HG03066 (cell line): ENCODE results near the gene ZNG1F.
"Not testable (repeated sequence)": the region's sequence is repeated elsewhere in the genome, so short reads cannot be mapped to it uniquely, and the experiment has no call there.

Experiments
- ATAC-seq: cut with Tn5 transposase; IDR thresholded peaks from one replicate; pipeline ENCODE4 v1.9.1; 2021; ENCODE audit warnings: low read depth; ENCODE audit not compliant: unreplicated experiment

The ZNG1F gene

GRCh38 chr9:41123812-41124211, 65.3 kb downstream of the ZNG1F start:
- not testable (repeated sequence) for ATAC-seq

- not testable (repeated sequence) for ATAC-seq
Measured at GRCh38 chr9:41123396-41123795, 65.7 kb downstream of the ZNG1F start.

GRCh38 chr9:41120696-41121095, 68.4 kb downstream of the ZNG1F start:
- not testable (repeated sequence) for ATAC-seq

GRCh38 chr9:41119719-41120118, 69.4 kb downstream of the ZNG1F start:
- not testable (repeated sequence) for ATAC-seq

- not testable (repeated sequence) for ATAC-seq
Measured at GRCh38 chr9:41119311-41119710, 69.8 kb downstream of the ZNG1F start.

- ATAC-seq: not testable (repeated sequence)
Measured at GRCh38 chr9:41113348-41113747, 75.8 kb downstream of the ZNG1F start.

GRCh38 chr9:41111414-41111813, 77.7 kb downstream of the ZNG1F start:
- not testable (repeated sequence) for ATAC-seq

GRCh38 chr9:41110913-41111312, 78.2 kb downstream of the ZNG1F start:
- not testable (repeated sequence) for ATAC-seq

GRCh38 chr9:41109253-41109652, 79.9 kb downstream of the ZNG1F start:
- not testable (repeated sequence) for ATAC-seq

- ATAC-seq: not testable (repeated sequence)
Measured at GRCh38 chr9:41108816-41109215, 80.3 kb downstream of the ZNG1F start.

GRCh38 chr9:41106472-41107116, 82.5 kb downstream of the ZNG1F start:
- ATAC-seq: not testable (repeated sequence)

- not testable (repeated sequence) for ATAC-seq
Measured at GRCh38 chr9:41105557-41106253, 83.4 kb downstream of the ZNG1F start.

GRCh38 chr9:41104542-41104941, 84.6 kb downstream of the ZNG1F start:
- not testable (repeated sequence) for ATAC-seq

GRCh38 chr9:41100508-41100907, 88.6 kb downstream of the ZNG1F start:
- not testable (repeated sequence) for ATAC-seq

- ATAC-seq: not testable (repeated sequence)
Measured at GRCh38 chr9:41098759-41099158, 90.4 kb downstream of the ZNG1F start.

- not testable (repeated sequence) for ATAC-seq
Measured at GRCh38 chr9:41095060-41095459, 94.1 kb downstream of the ZNG1F start.

GRCh38 chr9:41094010-41094773, 94.9 kb downstream of the ZNG1F start:
- ATAC-seq: not testable (repeated sequence)

GRCh38 chr9:41090922-41091321, 98.2 kb downstream of the ZNG1F start:
- ATAC-seq: not testable (repeated sequence)

- ATAC-seq: not testable (repeated sequence)
Measured at GRCh38 chr9:41090386-41090785, 98.7 kb downstream of the ZNG1F start.

- not testable (repeated sequence) for ATAC-seq
Measured at GRCh38 chr9:41088450-41089059, 100.6 kb downstream of the ZNG1F start.

GRCh38 chr9:41087929-41088328, 101.2 kb downstream of the ZNG1F start:
- ATAC-seq: not testable (repeated sequence)
